T-helper 2 cell treated with Interferon-gamma antibody and Interleukin-4, amounts not matched to agents 5 μg/mL and 100 μg/mL, for 36 hours (primary cell): Measurements from ENCODE around the gene TMEM88.

ENCODE experiments used
- DNase-seq: peaks from one replicate; pipeline ENCODE4 v3.0.0; 2021; ENCODE audit warnings: low spot score
- H3K27ac Mint-ChIP-seq: one replicate; pipeline ENCODE4 v1.8.0; 2021; ENCODE audit warnings: mild to moderate bottlenecking, mixed read lengths
- H3K27me3 Mint-ChIP-seq: one replicate; pipeline ENCODE4 v1.8.0; 2021; ENCODE audit warnings: low read depth, mixed read lengths
- H3K36me3 Mint-ChIP-seq: one replicate; pipeline ENCODE4 v1.8.0; 2021; ENCODE audit warnings: low read depth, mixed read lengths
- H3K4me1 Mint-ChIP-seq: one replicate; pipeline ENCODE4 v1.8.0; 2021; ENCODE audit warnings: low read depth, mixed read lengths
- H3K4me3 Mint-ChIP-seq: one replicate; pipeline ENCODE4 v1.8.0; 2022; ENCODE audit warnings: mild to moderate bottlenecking, moderate library complexity, mixed read lengths
- H3K9me3 Mint-ChIP-seq: one replicate; pipeline ENCODE4 v1.8.0; 2021; ENCODE audit warnings: mixed read lengths

The TMEM88 gene

GRCh38 chr17:7844292-7845154, 10.3 kb upstream of the TMEM88 start:
- no peaks in the 10 kb centered on the region for H3K27me3 Mint-ChIP-seq
- peaks cover 2% of the 10 kb centered on the region for H3K36me3 Mint-ChIP-seq
- DNase-seq, result peak; percentile 90
- H3K27ac Mint-ChIP-seq, result peak overlapping the region; percentile 99
- no peaks in the 10 kb centered on the region for H3K9me3 Mint-ChIP-seq
- H3K4me3 Mint-ChIP-seq, result peak overlapping the region; percentile 99
- H3K4me1 Mint-ChIP-seq, result peaks cover 34% of the 10 kb centered on the region

GRCh38 chr17:7845359-7846062, 9.4 kb upstream of the TMEM88 start:
- H3K27me3 Mint-ChIP-seq, result no peaks in the 10 kb centered on the region
- H3K36me3 Mint-ChIP-seq, result peaks cover 4% of the 10 kb centered on the region
- peak overlapping the region; percentile 99 for H3K4me3 Mint-ChIP-seq
- H3K9me3 Mint-ChIP-seq, result no peaks in the 10 kb centered on the region
- peak overlapping the region; percentile 99 for H3K27ac Mint-ChIP-seq
- no peak for DNase-seq
- peaks cover 32% of the 10 kb centered on the region for H3K4me1 Mint-ChIP-seq

GRCh38 chr17:7846063-7846735, 8.7 kb upstream of the TMEM88 start:
- Mint-ChIP-seq H3K27me3 (no peaks in the 10 kb centered on the region), H3K36me3 (peaks cover 4% of the 10 kb centered on the region), H3K4me1 (peaks cover 31% of the 10 kb centered on the region), H3K27ac (peak overlapping the region; percentile 74), H3K9me3 (no peaks in the 10 kb centered on the region), H3K4me3 (peak overlapping the region; percentile 32)
- no peak for DNase-seq

- no peaks in the 10 kb centered on the region for H3K27me3 Mint-ChIP-seq
- H3K36me3 Mint-ChIP-seq, result peaks cover 4% of the 10 kb centered on the region
- H3K4me1 Mint-ChIP-seq, result peaks cover 31% of the 10 kb centered on the region
- DNase-seq, result no peak
- no peak overlapping the region for H3K4me3 Mint-ChIP-seq
- peak overlapping the region; percentile 20 for H3K27ac Mint-ChIP-seq
- H3K9me3 Mint-ChIP-seq, result no peaks in the 10 kb centered on the region
Observed at GRCh38 chr17:7846765-7847661, 7.9 kb upstream of the TMEM88 start.

- H3K36me3 Mint-ChIP-seq, result peaks cover 4% of the 10 kb centered on the region
- DNase-seq, result no peak
- H3K4me3 Mint-ChIP-seq, result no peak overlapping the region
Observed at GRCh38 chr17:7848131-7848579, 6.7 kb upstream of the TMEM88 start.

GRCh38 chr17:7848739-7849129, 6.1 kb upstream of the TMEM88 start:
- no peaks in the 10 kb centered on the region for H3K27me3 Mint-ChIP-seq
- H3K36me3 Mint-ChIP-seq, result peaks cover 5% of the 10 kb centered on the region
- DNase-seq, result no peak
- H3K9me3 Mint-ChIP-seq, result no peaks in the 10 kb centered on the region
- no peak overlapping the region for H3K4me3 Mint-ChIP-seq
- peaks cover 23% of the 10 kb centered on the region for H3K4me1 Mint-ChIP-seq
- H3K27ac Mint-ChIP-seq, result no peak overlapping the region

More at GRCh38 chr17:7848131-7848579, 6.7 kb upstream of the TMEM88 start:
- no peak overlapping the region for H3K27ac Mint-ChIP-seq
- H3K27me3 Mint-ChIP-seq, result no peaks in the 10 kb centered on the region
- H3K4me1 Mint-ChIP-seq, result peaks cover 23% of the 10 kb centered on the region
- H3K9me3 Mint-ChIP-seq, result no peaks in the 10 kb centered on the region

- Mint-ChIP-seq H3K27ac (peak overlapping the region; percentile 26), H3K4me1 (peaks cover 21% of the 10 kb centered on the region)
Observed at GRCh38 chr17:7849130-7849750, 5.6 kb upstream of the TMEM88 start.

GRCh38 chr17:7849751-7850504, 4.9 kb upstream of the TMEM88 start:
- H3K27me3 Mint-ChIP-seq, result no peaks in the 10 kb centered on the region
- H3K36me3 Mint-ChIP-seq, result peaks cover 8% of the 10 kb centered on the region
- H3K4me1 Mint-ChIP-seq, result peaks cover 19% of the 10 kb centered on the region
- peak overlapping the region; percentile 26 for H3K27ac Mint-ChIP-seq
- H3K4me3 Mint-ChIP-seq, result no peak overlapping the region
- H3K9me3 Mint-ChIP-seq, result no peaks in the 10 kb centered on the region
- no peak for DNase-seq

More at GRCh38 chr17:7849130-7849750, 5.6 kb upstream of the TMEM88 start:
- Mint-ChIP-seq H3K27me3 (no peaks in the 10 kb centered on the region), H3K9me3 (no peaks in the 10 kb centered on the region), H3K36me3 (peaks cover 8% of the 10 kb centered on the region), H3K4me3 (no peak overlapping the region)
- no peak for DNase-seq

- Mint-ChIP-seq H3K4me3 (peak overlapping the region; percentile 83), H3K4me1 (peaks cover 17% of the 10 kb centered on the region), H3K27me3 (no peaks in the 10 kb centered on the region), H3K36me3 (peaks cover 10% of the 10 kb centered on the region), H3K9me3 (no peaks in the 10 kb centered on the region), H3K27ac (peak overlapping the region; percentile 53)
- no peak for DNase-seq
Observed at GRCh38 chr17:7850701-7851437, 4.0 kb upstream of the TMEM88 start.

GRCh38 chr17:7851438-7852261, 3.2 kb upstream of the TMEM88 start:
- H3K27me3 Mint-ChIP-seq, result no peaks in the 10 kb centered on the region
- peak; percentile 90 for DNase-seq
- no peaks in the 10 kb centered on the region for H3K9me3 Mint-ChIP-seq
- peak overlapping the region; percentile 83 for H3K4me3 Mint-ChIP-seq
- H3K27ac Mint-ChIP-seq, result peak overlapping the region; percentile 26
- H3K4me1 Mint-ChIP-seq, result peaks cover 16% of the 10 kb centered on the region
- peaks cover 12% of the 10 kb centered on the region for H3K36me3 Mint-ChIP-seq

GRCh38 chr17:7852262-7852670, 2.6 kb upstream of the TMEM88 start:
- H3K27me3 Mint-ChIP-seq, result no peaks in the 10 kb centered on the region
- H3K36me3 Mint-ChIP-seq, result peaks cover 10% of the 10 kb centered on the region
- H3K4me1 Mint-ChIP-seq, result peaks cover 16% of the 10 kb centered on the region
- DNase-seq, result no peak
- H3K4me3 Mint-ChIP-seq, result no peak overlapping the region
- H3K27ac Mint-ChIP-seq, result no peak overlapping the region
- no peaks in the 10 kb centered on the region for H3K9me3 Mint-ChIP-seq
